NAMALWA (cell line): ENCODE results near the gene HLA-DMB.
A peak's percentile ranks its signal among the peaks of the same experiment; 100 is the strongest.

Experiments
- DNase-seq: peaks from one replicate; pipeline ENCODE4 v3.0.0-alpha.2; 2015; ENCODE audit warnings: low spot score

The HLA-DMB gene

GRCh38 chr6:32906539-32906938 lies 34.3 kb downstream of the HLA-DMB start:
- DNase-seq, result no peak

GRCh38 chr6:32905078-32905477 lies 35.8 kb downstream of the HLA-DMB start:
- no peak for DNase-seq

GRCh38 chr6:32903952-32904351 lies 36.9 kb downstream of the HLA-DMB start:
- no peak for DNase-seq

- DNase-seq, result no peak
Observed at GRCh38 chr6:32895006-32895345, 45.9 kb downstream of the HLA-DMB start.

GRCh38 chr6:32894085-32895005 lies 46.5 kb downstream of the HLA-DMB start:
- peak; percentile 97 for DNase-seq

DNA sequence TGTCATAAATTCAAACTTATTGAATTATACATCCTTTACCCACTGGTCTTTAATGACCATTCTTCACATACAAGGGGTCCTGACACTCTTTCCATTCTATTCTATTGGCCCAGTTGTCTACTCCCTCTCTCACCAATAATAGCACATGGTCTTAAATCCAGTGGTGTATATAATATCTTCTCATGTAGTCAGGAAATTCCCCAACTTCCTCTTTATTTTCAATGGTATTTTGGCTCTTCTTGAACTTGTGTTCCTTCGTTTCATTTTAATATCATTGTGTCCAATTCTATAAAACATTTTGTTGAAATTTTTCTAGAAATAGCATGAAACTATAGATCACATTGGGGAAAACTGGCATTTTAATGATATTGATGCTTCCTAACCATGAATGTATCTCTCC lies 50.0 kb downstream of the HLA-DMB start:
- no peak for DNase-seq

- DNase-seq, result no peak
Observed at GRCh38 chr6:32889533-32889932, 51.3 kb downstream of the HLA-DMB start.

DNA sequence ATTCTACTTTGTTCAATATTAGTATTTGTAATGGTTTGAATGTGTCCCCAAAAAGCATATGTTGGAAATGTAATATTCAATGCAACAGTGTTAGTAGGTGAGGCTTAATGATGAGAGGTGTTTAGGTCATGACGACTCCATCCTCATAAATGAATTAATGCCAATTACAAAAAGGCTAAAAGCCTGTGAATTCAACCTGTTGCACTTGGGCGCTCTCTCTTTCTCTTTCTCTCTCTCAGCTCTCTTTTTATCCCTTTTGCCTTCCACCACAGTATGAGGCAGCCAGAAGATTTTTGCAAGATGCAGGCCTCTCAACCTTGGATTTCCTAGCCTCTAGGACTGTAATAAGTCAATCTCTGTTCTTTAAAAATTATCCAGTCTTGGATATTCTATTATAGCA lies 52.3 kb downstream of the HLA-DMB start:
- DNase-seq, result no peak

GRCh38 chr6:32887616-32888015 lies 53.2 kb downstream of the HLA-DMB start:
- DNase-seq, result no peak

GRCh38 chr6:32886681-32887383 lies 54.0 kb downstream of the HLA-DMB start:
- no peak for DNase-seq

DNA sequence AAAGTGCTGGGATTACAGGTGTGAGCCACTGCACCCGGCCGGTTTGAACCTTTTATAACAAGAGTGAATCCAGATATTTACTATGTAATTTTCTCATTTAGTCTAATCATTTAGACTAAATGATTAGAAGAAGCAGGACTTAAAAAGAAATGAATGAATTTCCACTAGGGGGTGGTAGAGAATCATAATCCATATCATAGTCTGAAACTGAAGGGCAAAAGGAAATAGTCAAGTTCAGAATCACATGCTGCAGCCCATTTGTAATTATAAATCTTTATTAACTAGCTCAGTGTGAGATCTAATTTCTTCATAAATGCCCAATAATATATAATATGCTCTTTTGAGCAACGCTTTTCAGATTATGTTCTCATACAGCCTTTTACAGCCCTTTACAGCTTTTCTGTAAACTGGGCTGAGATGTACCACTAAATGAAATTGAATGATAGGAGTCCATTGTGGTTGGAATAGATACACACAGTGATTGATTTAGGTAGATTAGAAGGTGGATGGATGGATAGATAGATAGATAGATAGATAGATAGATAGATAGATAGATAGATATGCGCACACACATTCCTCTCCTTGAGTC lies 55.0 kb downstream of the HLA-DMB start:
- peak; percentile 88 for DNase-seq
